Lower leg skin (tissue), 4 donors: ENCODE measurements around the gene WBP2. TPM values are rescaled to one million over a fixed set of nuclear protein-coding genes. Genes with fewer than 3 reads are reported as not detected.

Experiments used
- DNase-seq, 2 donors: peaks; one replicate each; pipeline ENCODE4 v3.0.0-alpha.2; 2019; ENCODE audit warnings: low spot score in 2 of 2
- H3K4me3 ChIP-seq: fragments of 200-600 bp; sonication (generic); 2 replicates; pipeline ENCODE4 v1.5.1; 2017; ENCODE audit warnings: mild to moderate bottlenecking, low read depth; ENCODE audit not compliant: poor library complexity, severe bottlenecking
- CTCF ChIP-seq, 3 donors: fragments of 450-650 bp; IDR thresholded peaks; one replicate each; pipeline ENCODE4 v1.5.1; 2016; ENCODE audit warnings: antibody characterized with exemption in 3 of 3, mild to moderate bottlenecking in 3 of 3, moderate library complexity in 2 of 3
- POLR2A ChIP-seq, 2 donors: fragments of 450-650 bp; IDR thresholded peaks; one replicate each; pipeline ENCODE4 v1.6.1; 2016 to 2017; ENCODE audit warnings: antibody characterized with exemption in 2 of 2, mild to moderate bottlenecking in 1 of 2, moderate library complexity in 1 of 2
- WGBS, 2 donors: methylation state at CpG; one replicate each; pipeline ENCODE4 v1.1.5; 2018; 5-methylcytosine and 5-hydroxymethylcytosine counted together
- intact Hi-C: fragments of 100-400 bp; cut with DNase I; formaldehyde crosslinking; loops from one replicate; pipeline ENCODE4 v1.15.0; 2023; ENCODE audit warnings: low total_unique reads
- total RNA-seq, 4 donors: library from RNA; depleted of rRNA; stranded (reverse); fragments of >200 nt; gene quantifications; one replicate each; pipeline ENCODE4 v1.1.0, GENCODE V29; 2016

The WBP2 gene
- total RNA-seq, 4 donors from 2014 or later = 74.2 to 149 (median 93.8) TPM

GRCh38 chr17:75839942-75840798 lies 15.0 kb downstream of the WBP2 start:
- WGBS, 2 donors = 87% methylated on average over 20 to 25 of the region's 36 CpGs
- intact Hi-C loops = loop anchor here (10.0 kb wide), 1 partner anchor 65 kb away; a partner anchor contains a TSS
- TF ChIP-seq CTCF (IDR thresholded peaks at IDR 0.05) = no peak
- no peak for TF ChIP-seq POLR2A (IDR thresholded peaks at IDR 0.05)
- no peak overlapping the region for H3K4me3 ChIP-seq
- DNase-seq = no peak

DNA sequence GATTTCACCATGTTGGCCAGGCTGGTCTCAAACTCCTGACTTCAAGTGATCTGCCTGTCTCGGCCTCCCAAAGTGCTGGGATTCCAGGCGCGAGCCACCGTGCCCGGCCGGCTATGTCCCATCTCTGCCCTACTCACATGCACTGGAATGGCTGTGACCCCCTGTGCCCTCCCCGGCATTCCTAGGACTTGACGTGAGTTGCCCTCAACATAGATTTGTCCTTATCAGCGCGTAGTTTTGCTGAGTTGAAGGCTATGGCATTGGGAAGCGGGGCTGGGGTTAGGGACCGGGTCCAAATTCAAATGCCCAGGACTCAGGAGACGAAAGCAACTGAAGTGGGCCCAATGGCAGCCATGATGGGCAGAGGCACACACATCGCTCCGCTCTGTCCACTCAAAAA lies 16.7 kb downstream of the WBP2 start:
- intact Hi-C loops = no loop called here
- no peak overlapping the region for H3K4me3 ChIP-seq
- no peak for DNase-seq
- 91 to 95% methylated on average over 15 of the region's 15 CpGs for WGBS, 2 donors
- TF ChIP-seq CTCF (IDR thresholded peaks at IDR 0.05) (no peak), POLR2A (IDR thresholded peaks at IDR 0.05) (no peak)

- intact Hi-C loops = no loop called here
- TF ChIP-seq CTCF (IDR thresholded peaks at IDR 0.05) = no peak
- no peak for TF ChIP-seq POLR2A (IDR thresholded peaks at IDR 0.05)
- 78 to 83% methylated on average over 7 of the region's 7 CpGs for WGBS, 2 donors
- H3K4me3 ChIP-seq = no peak overlapping the region
- no peak for DNase-seq
Measured at GRCh38 chr17:75837899-75838298, 17.2 kb downstream of the WBP2 start.

GRCh38 chr17:75836605-75837004 lies 18.5 kb downstream of the WBP2 start:
- intact Hi-C loops = no loop called here
- no peak for DNase-seq
- WGBS, 2 donors = 90 to 94% methylated on average over 9 of the region's 9 CpGs
- H3K4me3 ChIP-seq = no peak overlapping the region
- no peak for TF ChIP-seq CTCF (IDR thresholded peaks at IDR 0.05)
- no peak for TF ChIP-seq POLR2A (IDR thresholded peaks at IDR 0.05)

- no peak for TF ChIP-seq POLR2A (IDR thresholded peaks at IDR 0.05)
- TF ChIP-seq CTCF (IDR thresholded peaks at IDR 0.05) = no peak
- intact Hi-C loops = no loop called here
- 65 to 87% methylated on average over 9 of the region's 9 CpGs for WGBS, 2 donors
- no peak for DNase-seq
- no peak overlapping the region for H3K4me3 ChIP-seq
Measured at GRCh38 chr17:75835654-75835987, 19.5 kb downstream of the WBP2 start.
